ENCODE measurements around the gene CTBP2.

Gene CTBP2

GRCh38 chr10:125194814-125195213 lies 34.5 kb upstream of the CTBP2 start:
- ChIA-PET CTCF (no interaction called here), POLR2A (no interaction called here)
- no peak for DNase-seq (ENCODE audit: low read depth, low spot score)
- TF ChIP-seq, protein P1, sequence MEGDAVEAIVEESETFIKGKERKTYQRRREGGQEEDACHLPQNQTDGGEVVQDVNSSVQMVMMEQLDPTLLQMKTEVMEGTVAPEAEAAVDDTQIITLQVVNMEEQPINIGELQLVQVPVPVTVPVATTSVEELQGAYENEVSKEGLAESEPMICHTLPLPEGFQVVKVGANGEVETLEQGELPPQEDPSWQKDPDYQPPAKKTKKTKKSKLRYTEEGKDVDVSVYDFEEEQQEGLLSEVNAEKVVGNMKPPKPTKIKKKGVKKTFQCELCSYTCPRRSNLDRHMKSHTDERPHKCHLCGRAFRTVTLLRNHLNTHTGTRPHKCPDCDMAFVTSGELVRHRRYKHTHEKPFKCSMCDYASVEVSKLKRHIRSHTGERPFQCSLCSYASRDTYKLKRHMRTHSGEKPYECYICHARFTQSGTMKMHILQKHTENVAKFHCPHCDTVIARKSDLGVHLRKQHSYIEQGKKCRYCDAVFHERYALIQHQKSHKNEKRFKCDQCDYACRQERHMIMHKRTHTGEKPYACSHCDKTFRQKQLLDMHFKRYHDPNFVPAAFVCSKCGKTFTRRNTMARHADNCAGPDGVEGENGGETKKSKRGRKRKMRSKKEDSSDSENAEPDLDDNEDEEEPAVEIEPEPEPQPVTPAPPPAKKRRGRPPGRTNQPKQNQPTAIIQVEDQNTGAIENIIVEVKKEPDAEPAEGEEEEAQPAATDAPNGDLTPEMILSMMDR (IDR thresholded peaks at IDR 0.05; ENCODE audit: insufficient read depth, low read length, missing control alignments), result no peak
- no peak overlapping the region for H3K4me3 ChIP-seq (ENCODE audit: low read depth, low read length)

- CTCF ChIA-PET, result no interaction called here
- TF ChIP-seq, protein P1 (IDR thresholded peaks at IDR 0.05; ENCODE audit: insufficient read depth, low read length, missing control alignments), result no peak
- POLR2A ChIA-PET, result no interaction called here
- no peak for DNase-seq (ENCODE audit: low read depth, low spot score)
- H3K4me3 ChIP-seq (ENCODE audit: low read depth, low read length), result no peak overlapping the region
Observed at GRCh38 chr10:125193306-125193877, 33.0 kb upstream of the CTBP2 start.

DNA sequence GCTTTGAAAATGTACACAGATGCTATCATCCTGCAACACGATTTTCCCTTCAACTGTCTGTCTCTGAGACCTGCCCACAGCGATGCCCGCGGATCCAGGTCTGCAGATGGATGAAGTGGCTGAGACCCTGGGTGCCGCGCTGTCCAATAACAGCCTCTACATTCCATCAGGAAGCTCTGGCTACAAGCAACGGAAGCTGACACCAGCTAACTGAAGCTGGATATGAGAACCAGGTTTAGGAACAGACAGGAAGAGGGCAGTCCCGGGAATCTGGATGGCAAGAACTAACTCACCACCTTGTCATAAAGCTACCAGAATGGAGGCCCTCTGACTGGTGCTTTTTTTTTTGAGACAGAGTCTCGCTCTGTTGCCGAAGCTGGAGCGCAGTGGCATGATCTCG lies 32.3 kb upstream of the CTBP2 start:
- ChIA-PET CTCF (no interaction called here), POLR2A (no interaction called here)
- TF ChIP-seq, protein P1 (IDR thresholded peaks at IDR 0.05; ENCODE audit: insufficient read depth, low read length, missing control alignments), result no peak
- H3K4me3 ChIP-seq (ENCODE audit: low read depth, low read length), result no peak overlapping the region
- no peak for DNase-seq (ENCODE audit: low read depth, low spot score)

GRCh38 chr10:125192005-125192404 lies 31.6 kb upstream of the CTBP2 start:
- no peak overlapping the region for H3K4me3 ChIP-seq (ENCODE audit: low read depth, low read length)
- ChIA-PET POLR2A (no interaction called here), CTCF (no interaction called here)
- TF ChIP-seq, protein P1 (IDR thresholded peaks at IDR 0.05; ENCODE audit: insufficient read depth, low read length, missing control alignments), result no peak
- DNase-seq (ENCODE audit: low read depth, low spot score), result no peak

DNA sequence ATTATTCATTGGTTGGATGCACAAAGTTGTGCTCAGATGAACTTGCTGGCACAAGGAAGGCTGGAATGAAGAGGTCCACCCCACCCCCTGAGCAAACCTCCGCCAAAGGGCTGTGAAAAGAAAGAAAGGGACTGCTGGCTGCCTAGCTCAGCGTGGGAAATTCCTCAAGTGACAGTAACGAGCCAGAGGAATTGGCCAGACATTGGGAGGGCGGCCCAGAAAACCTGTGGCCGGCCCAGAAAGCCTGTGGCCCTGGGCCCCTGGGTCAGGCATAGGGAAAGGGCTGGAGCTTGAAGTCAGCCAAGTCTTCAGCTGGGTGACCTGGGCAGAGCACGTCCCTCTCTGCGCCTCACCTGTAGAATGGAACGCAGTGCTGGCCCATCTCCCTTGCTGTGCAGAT lies 30.6 kb upstream of the CTBP2 start:
- TF ChIP-seq, protein P1 (IDR thresholded peaks at IDR 0.05; ENCODE audit: insufficient read depth, low read length, missing control alignments), result no peak
- POLR2A ChIA-PET, result no interaction called here
- no peak for DNase-seq (ENCODE audit: low read depth, low spot score)
- no peak overlapping the region for H3K4me3 ChIP-seq (ENCODE audit: low read depth, low read length)
- CTCF ChIA-PET, result no interaction called here

DNA sequence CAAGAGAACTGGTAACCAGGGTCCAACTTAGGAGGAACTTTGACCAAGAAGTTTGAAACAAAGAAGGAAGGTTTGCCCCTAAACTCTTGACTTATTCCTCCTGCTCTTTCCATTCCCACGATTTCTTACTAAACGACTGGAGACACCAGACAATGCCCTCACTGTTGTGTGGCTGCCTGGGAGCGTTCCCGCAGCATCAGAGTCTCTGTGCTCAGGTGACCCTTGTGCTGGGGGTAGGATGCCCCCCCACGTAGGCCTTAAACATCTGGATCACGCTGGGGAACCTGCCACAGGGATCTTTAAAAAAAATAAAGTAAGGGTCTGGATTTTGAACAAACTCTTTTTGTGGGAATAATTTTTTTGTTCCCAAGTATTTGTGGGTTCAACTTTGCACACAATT lies 30.1 kb upstream of the CTBP2 start:
- TF ChIP-seq, protein P1 (IDR thresholded peaks at IDR 0.05; ENCODE audit: insufficient read depth, low read length, missing control alignments), result no peak
- POLR2A ChIA-PET, result no interaction called here
- no peak for DNase-seq (ENCODE audit: low read depth, low spot score)
- no peak overlapping the region for H3K4me3 ChIP-seq (ENCODE audit: low read depth, low read length)
- CTCF ChIA-PET, result no interaction called here
